COLO668 (cell line): ENCODE measurements around the gene OPN4.

Experiments
- DNase-seq: peaks from one replicate; lab custom pipeline; 2025; ENCODE audit not compliant: unreplicated experiment; lab: John Stamatoyannopoulos, UW

OPN4 gene

DNA sequence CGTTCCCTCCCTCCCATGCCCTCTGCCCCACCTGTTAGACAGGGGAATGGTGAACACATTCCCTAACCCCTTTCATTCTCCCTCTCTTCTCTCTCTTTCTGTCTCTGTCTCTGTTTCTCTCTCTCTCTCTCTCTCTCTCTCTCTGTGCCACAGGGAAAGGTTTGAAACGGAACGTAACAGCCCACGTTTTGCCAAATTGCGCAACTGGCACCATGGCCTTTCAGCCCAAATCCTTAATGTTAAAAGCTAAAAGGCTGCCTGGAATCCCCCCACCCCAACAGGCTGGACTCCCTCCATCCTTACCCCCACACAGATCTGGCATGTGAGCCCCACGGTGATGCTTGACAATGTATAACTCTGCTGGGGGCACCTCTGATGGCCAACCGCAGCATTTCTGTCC is 44.8 kb downstream of the OPN4 start:
- no peak for DNase-seq

DNA sequence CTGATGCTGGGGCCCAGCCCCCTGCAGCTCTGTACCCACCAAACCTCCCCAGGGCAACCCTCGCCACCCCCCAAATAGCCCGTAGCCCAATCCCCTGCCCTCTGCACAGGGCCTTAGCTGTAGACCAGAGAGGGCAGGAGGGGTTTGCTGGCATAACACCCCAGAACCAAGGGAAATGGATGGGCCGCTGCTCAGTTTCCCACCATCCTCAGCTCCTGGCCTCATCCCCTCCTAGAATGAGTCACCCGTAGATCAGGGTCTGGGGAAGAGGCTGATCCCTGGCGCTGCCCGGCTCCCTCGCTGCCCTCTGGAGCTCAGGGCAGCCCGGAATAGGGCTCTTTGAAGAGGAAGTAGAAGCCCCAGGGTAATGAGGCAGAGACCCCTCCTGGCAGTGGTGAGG is 45.2 kb downstream of the OPN4 start:
- DNase-seq: no peak

DNA sequence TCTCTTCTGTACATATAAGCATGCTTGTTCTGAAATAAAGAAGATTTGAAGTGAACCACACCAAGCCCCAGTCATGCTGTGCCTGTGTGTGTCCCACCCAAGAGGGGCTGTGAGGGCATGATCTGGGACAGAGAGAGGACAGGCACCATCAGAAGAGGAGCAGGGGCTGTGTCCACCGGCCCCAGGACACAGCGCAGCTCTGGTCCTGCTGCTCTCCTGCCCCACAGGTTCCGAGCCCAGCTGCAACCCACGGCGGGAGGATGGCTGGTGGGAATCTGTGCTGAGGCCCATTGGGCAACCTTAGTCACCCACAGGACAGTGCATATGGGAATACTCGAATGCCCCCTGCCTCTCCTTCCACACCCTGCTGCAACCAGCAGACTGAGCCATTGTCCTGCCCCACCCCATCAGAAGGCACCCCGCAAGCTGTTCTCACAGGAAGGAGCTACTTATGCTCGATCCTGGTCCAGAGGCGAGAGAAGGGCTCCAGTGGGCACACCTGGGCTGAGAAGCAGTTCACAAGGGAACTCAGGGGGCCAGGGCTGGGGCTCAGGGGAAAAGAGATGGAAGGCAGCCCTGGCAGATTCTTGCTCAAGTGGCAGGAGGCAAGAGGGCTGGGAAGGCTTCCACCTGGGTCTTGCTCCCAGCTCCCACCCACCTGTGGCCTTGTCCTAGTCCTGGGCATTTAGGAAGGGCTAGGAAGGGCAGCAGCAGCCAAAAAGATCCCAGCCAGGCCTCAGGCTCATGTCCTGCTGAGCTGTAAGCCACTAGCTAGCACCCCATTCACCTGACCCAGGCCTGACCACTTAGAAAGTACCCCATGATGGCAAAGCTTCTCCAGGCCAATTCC is 45.9 kb downstream of the OPN4 start:
- DNase-seq: no peak

DNA sequence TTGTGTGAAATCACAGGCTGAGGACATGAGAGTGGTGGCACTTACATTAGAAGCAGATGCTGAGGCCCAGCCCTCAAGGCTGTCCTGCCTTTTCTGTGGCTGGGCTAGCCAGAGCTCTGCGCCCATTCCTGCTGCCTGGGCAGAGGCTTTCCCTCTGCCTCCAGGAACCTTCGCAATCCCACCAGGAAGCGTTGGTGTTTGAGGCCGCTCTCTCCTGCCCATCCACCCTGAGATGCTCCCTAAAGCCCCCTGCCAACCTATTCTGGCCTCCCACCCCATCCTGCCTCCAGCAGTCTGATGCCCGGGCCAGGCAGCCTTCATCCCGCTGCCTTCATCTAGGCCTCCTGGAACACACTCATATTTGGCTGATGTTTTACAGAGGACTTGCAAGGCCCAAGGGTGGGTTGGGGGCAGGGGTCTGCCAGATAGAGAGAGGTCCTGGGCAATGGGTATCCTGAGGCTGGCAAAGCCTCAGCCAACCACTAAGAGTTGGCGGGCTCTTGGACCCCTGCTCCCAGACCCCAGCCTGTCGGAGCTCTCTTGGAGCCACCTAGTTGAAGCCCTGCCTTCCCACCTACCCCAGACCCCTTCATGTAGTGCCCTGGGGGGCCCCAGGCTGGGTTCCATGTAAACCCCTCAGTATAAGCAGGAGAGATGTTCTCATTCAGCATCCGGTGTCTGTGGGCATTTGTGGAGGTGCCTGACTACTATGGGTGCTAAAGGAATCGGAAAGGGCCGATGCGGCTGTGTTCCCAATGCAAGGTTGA is 46.7 kb downstream of the OPN4 start:
- DNase-seq: no peak

DNA sequence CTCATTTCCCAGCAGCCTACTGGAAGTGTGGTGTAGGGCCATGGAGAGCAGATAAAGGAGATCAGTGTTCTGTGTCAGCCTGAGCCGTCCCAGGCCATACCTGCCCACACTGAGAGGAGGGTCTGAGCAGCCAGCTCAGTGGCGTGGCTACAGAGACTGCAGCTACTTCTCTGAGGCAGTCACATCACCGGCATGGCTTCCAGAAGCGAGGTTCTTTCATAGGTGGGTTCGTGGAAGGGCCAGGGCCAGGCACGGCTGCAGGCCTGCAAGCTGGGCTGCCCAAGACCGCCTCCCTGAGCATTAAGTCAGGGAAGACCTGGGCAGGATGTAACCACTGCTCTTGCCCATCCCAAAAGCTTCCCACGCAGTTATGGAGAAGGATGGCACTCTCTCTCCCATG is 48.8 kb downstream of the OPN4 start:
- DNase-seq: no peak

DNA sequence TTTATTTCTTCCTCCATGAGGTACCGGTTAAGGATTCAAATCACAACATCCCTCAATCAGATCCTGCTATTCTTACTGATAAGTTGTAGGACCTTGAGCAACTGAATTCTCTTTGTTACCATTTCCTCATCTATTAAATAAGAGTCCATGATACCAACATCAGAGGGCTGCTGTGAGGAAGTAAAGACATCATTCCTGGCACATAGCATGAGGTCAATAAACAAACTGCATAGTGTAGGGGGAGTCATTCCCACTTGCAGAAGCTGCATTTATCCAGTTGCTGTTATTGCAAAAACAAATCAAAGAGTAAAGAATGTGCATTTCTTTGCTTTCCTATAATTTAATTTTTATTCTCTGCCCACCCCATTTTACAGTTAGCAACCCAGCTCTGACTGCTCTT is 50.8 kb downstream of the OPN4 start:
- DNase-seq: no peak

GRCh38 chr10:86705905-86706304 is 51.6 kb downstream of the OPN4 start:
- no peak for DNase-seq

DNA sequence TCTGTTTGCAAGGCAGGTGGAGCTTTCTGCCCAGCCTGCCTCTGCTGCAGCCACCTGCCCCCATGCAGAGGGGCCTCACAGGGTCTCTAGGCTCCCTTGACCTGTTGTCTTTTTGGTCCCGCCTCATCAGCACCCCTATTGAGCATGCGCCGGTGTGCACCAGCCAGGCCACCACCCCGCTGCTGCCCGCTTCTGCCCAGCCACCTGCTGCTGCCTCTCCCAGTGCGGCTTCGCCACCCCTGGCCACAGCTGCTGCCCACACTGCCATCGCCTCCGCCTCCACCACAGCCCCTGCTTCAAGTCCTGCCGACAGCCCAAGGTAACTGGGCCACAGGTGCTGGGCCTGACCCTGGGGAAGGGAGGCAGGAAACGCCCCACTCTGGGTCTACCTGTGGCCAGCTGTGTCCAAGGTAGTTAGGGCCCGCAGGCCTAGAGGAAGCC is 52.1 kb downstream of the OPN4 start:
- DNase-seq: no peak

- DNase-seq: no peak
Measured at GRCh38 chr10:86706977-86707376, 52.6 kb downstream of the OPN4 start.

DNA sequence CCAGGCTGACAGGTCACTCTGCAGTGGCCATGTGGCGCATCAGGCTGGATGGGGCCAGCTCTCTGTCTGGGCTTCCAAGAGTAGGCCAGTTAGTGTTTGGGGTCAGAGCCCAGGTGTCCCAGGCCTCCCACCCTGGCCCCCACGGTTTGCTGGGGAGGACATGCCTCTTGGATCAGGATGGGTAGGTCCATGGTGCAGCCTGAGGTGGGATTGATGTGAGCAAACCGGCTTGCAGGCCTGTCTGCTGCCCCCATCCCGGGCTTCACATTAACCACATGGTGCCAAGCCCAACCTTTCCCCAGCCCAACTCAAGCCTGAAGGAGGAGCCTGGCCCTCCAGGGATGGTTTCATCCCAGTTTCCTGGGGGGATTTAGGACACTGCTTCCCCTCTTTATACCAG is 53.2 kb downstream of the OPN4 start:
- no peak for DNase-seq

- no peak for DNase-seq
Measured at GRCh38 chr10:86708068-86708782, 53.9 kb downstream of the OPN4 start.

DNA sequence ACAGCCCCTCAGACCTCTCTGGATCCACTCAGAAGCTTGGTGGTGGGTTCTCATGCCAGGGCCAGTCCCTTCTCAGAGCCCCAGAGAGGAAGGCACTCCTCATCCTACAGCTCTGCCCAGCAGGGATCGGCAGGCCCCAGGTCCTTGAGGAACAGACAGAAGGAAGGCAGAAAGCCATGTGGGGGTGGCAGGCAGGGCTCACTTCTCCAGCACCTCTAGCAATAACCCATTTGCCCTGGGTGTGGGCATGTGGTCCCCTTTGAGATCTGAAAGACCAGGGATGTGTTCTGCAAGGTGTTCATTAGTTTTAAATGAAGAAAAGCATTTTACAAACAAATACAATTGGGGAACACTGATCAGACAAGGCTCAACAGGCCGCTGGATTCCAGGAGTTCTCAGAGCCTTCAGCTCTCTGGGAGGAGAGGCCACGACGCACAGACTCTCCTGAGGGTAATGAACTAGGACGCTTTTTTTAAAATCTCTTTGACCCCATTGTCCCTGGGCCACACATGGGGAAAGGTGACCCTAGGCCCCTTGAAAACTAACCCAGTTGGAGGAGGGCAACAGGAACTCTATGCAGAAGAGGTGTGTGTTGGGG is 54.5 kb downstream of the OPN4 start:
- DNase-seq: no peak

GRCh38 chr10:86709396-86710185 is 55.2 kb downstream of the OPN4 start:
- DNase-seq: no peak

GRCh38 chr10:86710987-86711512 is 56.7 kb downstream of the OPN4 start:
- no peak for DNase-seq

DNA sequence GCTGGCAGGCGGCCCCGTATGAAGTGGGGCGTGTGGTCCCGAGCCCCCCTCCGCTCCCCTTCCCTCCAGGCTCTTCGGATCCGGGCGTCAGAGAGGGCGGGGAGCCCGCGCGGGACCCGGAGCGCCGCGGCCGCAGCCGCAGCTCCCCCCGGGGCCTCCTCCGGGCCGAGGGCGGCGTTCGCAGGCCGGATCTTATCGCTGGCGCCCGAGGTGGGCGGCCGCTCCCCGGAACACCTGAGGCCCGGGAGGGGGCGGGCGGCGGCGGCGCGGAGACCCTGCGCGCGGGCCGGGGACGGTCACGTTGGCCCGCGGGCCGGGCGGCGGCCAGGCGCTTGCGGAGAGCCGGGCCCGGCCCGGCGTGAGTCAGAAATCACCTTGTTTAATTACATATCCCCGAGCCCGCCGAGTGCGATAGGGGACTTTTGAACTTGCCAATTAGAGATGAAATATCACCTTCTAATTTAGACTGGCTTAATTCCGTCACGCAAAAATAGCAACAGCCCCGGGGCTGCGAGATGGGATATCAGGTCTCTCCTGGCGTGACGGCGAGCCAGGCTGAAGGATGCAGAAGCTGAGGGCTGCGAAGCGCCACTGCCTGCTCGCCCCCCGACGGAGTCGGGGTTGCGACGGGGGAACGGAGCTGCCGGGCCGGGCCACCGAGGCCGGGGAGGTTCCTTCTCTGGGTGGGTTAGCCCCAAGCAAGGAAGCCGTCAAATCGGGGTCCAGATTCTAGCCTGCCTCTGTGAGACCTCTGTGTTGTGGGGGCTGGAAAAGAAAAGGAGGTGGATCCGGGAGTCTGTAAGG is 57.4 kb downstream of the OPN4 start:
- DNase-seq: no peak

DNA sequence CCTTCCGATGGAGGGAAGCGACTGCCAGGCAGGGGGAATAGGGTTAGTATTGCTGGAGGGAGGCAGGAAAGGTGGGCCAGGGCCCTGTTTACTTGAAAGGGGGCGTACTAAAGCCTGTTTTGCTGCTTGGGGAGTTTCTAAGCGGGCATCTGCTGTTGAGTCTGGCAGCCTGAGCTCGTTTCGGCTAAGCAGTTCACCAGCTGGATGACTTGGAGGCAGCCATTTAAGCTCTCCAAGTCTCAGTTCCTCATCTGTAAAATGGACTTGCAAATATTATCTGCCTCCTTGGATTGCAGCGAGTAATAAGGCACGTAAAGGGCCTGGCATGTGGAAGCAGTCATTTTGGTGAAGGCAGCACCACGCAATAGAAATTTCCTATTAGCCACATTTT is 58.0 kb downstream of the OPN4 start:
- DNase-seq: no peak

DNA sequence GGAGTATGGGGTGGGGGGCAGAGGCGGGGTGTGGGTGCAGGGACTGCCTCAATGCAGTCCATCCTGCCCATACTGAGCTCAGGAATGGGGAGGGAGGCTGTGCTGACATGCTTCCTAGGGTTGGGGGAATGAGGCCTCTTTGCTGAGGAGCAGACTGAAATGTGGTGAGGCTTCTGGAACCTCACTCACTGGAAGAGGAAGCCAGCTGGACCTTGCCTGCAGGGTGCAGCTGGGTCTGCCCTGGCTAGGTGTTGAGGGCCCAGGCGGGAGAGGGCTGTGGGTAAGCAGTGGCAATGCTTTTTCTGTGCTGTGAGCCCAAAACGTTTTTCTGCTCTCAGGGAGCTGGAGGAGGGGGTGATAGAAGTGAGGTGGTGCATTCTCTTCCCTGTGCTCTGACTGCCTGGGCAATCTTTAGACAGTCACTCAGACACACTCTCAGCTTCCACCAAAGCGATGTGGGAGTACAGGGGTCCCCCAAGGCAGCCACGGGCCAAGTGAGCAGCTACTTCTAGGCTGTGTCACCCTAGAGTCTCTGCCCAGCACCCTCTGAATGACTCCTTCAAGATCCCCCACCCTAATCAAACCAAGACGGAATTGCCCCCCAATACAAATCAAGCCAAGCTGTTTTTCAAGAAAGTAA is 60.9 kb downstream of the OPN4 start:
- DNase-seq: no peak

DNA sequence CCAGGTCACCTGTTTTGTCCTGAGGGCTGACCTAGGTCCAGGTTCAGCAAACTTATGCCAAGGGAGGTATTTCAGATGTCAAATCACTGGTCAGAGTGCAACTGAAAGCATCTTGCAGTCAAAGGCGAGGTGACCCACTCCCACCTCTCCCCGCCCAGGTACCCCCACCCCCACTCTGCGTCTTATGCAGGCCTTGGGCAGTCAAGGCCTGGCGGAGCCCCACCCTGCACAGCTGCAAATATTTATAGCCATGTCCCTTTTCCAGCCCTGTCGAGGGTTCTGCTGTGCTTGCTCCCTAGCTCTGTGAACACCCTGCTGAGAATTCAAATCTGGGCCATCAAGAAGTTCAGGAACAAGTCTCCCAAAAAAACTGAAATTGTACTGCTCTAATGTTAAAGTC is 61.5 kb downstream of the OPN4 start:
- DNase-seq: no peak
